ENCODE data around the gene EML1.

Gene EML1

GRCh38 chr14:99908653-99909250 is 115.5 kb downstream of the EML1 start:
- DNase-seq = no peak

GRCh38 chr14:99909513-99910064 is 116.4 kb downstream of the EML1 start:
- no peak for DNase-seq

- DNase-seq = no peak
Observed at GRCh38 chr14:99910337-99911309, 117.4 kb downstream of the EML1 start.

- DNase-seq = no peak
Observed at GRCh38 chr14:99915305-99916090, 122.3 kb downstream of the EML1 start.

GRCh38 chr14:99916091-99916383 is 122.8 kb downstream of the EML1 start:
- DNase-seq = no peak

- DNase-seq = no peak
Observed at GRCh38 chr14:99918781-99919180, 125.6 kb downstream of the EML1 start.

GRCh38 chr14:99921425-99921824 is 128.2 kb downstream of the EML1 start:
- no peak for DNase-seq

- DNase-seq = no peak
Observed at GRCh38 chr14:99924379-99924778, 131.2 kb downstream of the EML1 start.

- DNase-seq = no peak
Observed at GRCh38 chr14:99925471-99925870, 132.3 kb downstream of the EML1 start.

- DNase-seq = no peak
Observed at GRCh38 chr14:99928963-99929362, 135.8 kb downstream of the EML1 start.

GRCh38 chr14:99929601-99930000 is 136.4 kb downstream of the EML1 start:
- DNase-seq = no peak

- no peak for DNase-seq
Observed at GRCh38 chr14:99930420-99931274, 137.4 kb downstream of the EML1 start.

- DNase-seq = no peak
Observed at GRCh38 chr14:99931308-99931707, 138.1 kb downstream of the EML1 start.

- DNase-seq = no peak
Observed at GRCh38 chr14:99936056-99936455, 142.8 kb downstream of the EML1 start.

GRCh38 chr14:99936738-99937474 is 143.7 kb downstream of the EML1 start:
- no peak for DNase-seq

GRCh38 chr14:99937475-99938244 is 144.4 kb downstream of the EML1 start:
- DNase-seq = no peak

GRCh38 chr14:99938376-99938775 is 145.2 kb downstream of the EML1 start:
- no peak for DNase-seq

GRCh38 chr14:99938896-99939295 is 145.7 kb downstream of the EML1 start:
- no peak for DNase-seq

- no peak for DNase-seq
Observed at GRCh38 chr14:99939421-99939820, 146.2 kb downstream of the EML1 start.

GRCh38 chr14:99940064-99940463 is 146.9 kb downstream of the EML1 start:
- DNase-seq = no peak

- no peak for DNase-seq
Observed at GRCh38 chr14:99941211-99941610, 148.0 kb downstream of the EML1 start.

All from activated effector memory CD4-positive, alpha-beta T cell treated with Interleukin-2 at 50 U/mL for 16 hours (primary cell).